Measurements from ENCODE around the gene GNA15. TPM values are rescaled to one million over a fixed set of nuclear protein-coding genes. Genes with fewer than 3 reads are reported as not detected.
A peak's percentile ranks its signal among the peaks of the same experiment; 100 is the strongest.

The GNA15 gene
- total and polyA plus RNA-seq, 2 of the 8 experiments (the other 6 are each of a cell fraction or from before 2014, with no cell fraction given): 0.26 to 0.45 TPM

DNA sequence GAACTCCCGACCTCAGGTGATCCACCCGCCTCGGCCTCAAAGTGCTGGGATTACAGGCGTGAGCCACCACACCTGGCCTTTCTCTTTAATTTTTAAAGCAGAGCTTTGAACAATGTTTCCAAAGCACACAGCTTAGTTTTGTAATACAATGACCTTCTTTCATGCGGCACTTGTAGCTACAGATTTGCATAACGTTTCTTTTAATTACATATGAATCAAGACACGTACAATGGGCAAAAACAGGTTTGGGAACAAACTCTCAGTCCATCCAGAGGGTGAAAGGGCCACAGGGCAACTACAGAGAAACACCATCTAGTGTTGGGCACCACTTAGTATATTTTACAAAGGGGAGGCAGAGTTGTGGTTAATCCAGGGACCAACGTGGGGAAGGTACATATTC is 23.7 kb downstream of the GNA15 start:
- H3K27ac ChIP-seq (ENCODE audit: low read depth, low read length): peak overlapping the region; percentile 22; the same call in 1 of the 2 replicates
- WGBS, 2 experiments (ENCODE audit: extremely low coverage in 1 of 2, insufficient coverage in 1 of 2, insufficient read length in 1 of 2, insufficient replicate concordance in 2 of 2, low coverage in 1 of 2, low lambda C conversion rate in 2 of 2, missing lambda C conversion rate in 1 of 2): 61% methylated on average over 8 of the region's 8 CpGs; no CpG with 5 or more reads in 1 of the 2 experiments
- no peak overlapping the region for H3K4ac ChIP-seq (replicated peaks; ENCODE audit: insufficient read length, low read depth, low read length)
- no peak overlapping the region for H2BK12ac ChIP-seq (ENCODE audit: low read depth, low read length)
- H3K27me3 ChIP-seq (replicated peaks in 1 of 4; ENCODE audit: control insufficient read depth in 3 of 4, extremely low read depth in 1 of 4, insufficient read depth in 3 of 4, low read length in 3 of 4): peaks cover 0 to 5% (median 2%) of the 10 kb centered on the region in 4 experiments; a peak in 3 of 7 replicates
- no peak overlapping the region for H2AFZ ChIP-seq (ENCODE audit: low read length)
- CTCF ChIA-PET (ENCODE audit: partially characterized antibody): interaction anchor here (0.7 to 11.1 kb wide), 17 partner anchors 8 to 235 kb away, joined by 3 to 162 read pairs (median 4); no protein-coding TSS in a partner anchor
- no peak overlapping the region for H4K91ac ChIP-seq (replicated peaks; ENCODE audit: insufficient read length, low read length)
- H2BK20ac ChIP-seq (ENCODE audit: low read length): no peak overlapping the region
- H3K4me2 ChIP-seq (ENCODE audit: insufficient read depth in 1 of 2, low read depth in 2 of 2, low read length in 2 of 2): no peak overlapping the region
- H3K18ac ChIP-seq (ENCODE audit: extremely low read depth, low read length): no peak overlapping the region
- TF ChIP-seq NANOG (IDR thresholded peaks at IDR 0.05; ENCODE audit: insufficient read depth, low read depth, low read length, poor library complexity, severe bottlenecking) (peak; percentile 26), RNF2 (IDR thresholded peaks at IDR 0.05; ENCODE audit: borderline replicate concordance, low read depth, low read length, missing control alignments, poor library complexity, severe bottlenecking) (no peak), POU5F1 (IDR thresholded peaks at IDR 0.05; ENCODE audit: low read depth, low read length) (0 out of 2 replicates have a peak, but pooled peaks have one; percentile 57)
- no peak overlapping the region for H3K14ac ChIP-seq (ENCODE audit: insufficient read length)
- no peak overlapping the region for H4K8ac ChIP-seq (ENCODE audit: extremely low read depth, insufficient read depth, low read length)
- H3K23ac ChIP-seq (ENCODE audit: insufficient read length): no peak overlapping the region
- H3K79me2 ChIP-seq (ENCODE audit: control insufficient read depth in 1 of 2, insufficient read depth in 2 of 2, low read length in 2 of 2): no peaks in the 10 kb centered on the region
- no peak for DNase-seq (ENCODE audit: low read depth in 1 of 2, low spot score in 2 of 2)
- H4K5ac ChIP-seq (ENCODE audit: insufficient read length, low read depth, low read length): no peak overlapping the region
- H3K56ac ChIP-seq (replicated peaks; ENCODE audit: insufficient read length, low read depth, low read length): no peak overlapping the region
- no peak overlapping the region for H3K9ac ChIP-seq (replicated peaks in 1 of 4; ENCODE audit: extremely low read depth in 1 of 4, low read depth in 3 of 4, low read length in 3 of 4)
- H3K79me1 ChIP-seq (ENCODE audit: low read depth, low read length): no peaks in the 10 kb centered on the region; the same call in 1 of the 2 replicates
- no peaks in the 10 kb centered on the region; a peak in 1 of 8 replicates for H3K36me3 ChIP-seq (ENCODE audit: control insufficient read depth in 2 of 4, insufficient read depth in 4 of 4, low read length in 3 of 4)
- no peak overlapping the region for H2AK5ac ChIP-seq (ENCODE audit: low read depth, low read length)
- no peak overlapping the region for H2BK15ac ChIP-seq (ENCODE audit: low read length)
- H3K23me2 ChIP-seq (ENCODE audit: low read depth, low read length): peaks cover under 1% of the 10 kb centered on the region; the same call in 1 of the 2 replicates
- POLR2A ChIA-PET (ENCODE audit: partially characterized antibody): interaction anchor here (0.9 to 1.2 kb wide), 2 partner anchors 8 to 14 kb away, joined by 3 to 4 read pairs; no protein-coding TSS in a partner anchor
- no peak overlapping the region for H2BK5ac ChIP-seq (ENCODE audit: low read depth, low read length)
- H2BK120ac ChIP-seq (replicated peaks; ENCODE audit: low read depth, low read length): no peak overlapping the region
- H4K20me1 ChIP-seq (replicated peaks in 1 of 2; ENCODE audit: control insufficient read depth in 1 of 2, insufficient read depth in 2 of 2, low read length in 2 of 2): peaks cover 0 to 4% of the 10 kb centered on the region in 2 experiments
- FAIRE-seq: no peak
- H3K4me1 ChIP-seq (replicated peaks in 1 of 4; ENCODE audit: control insufficient read depth in 3 of 4, insufficient read depth in 4 of 4, low read length in 3 of 4): peaks cover 0 to 6% (median 2%) of the 10 kb centered on the region in 4 experiments; a peak in 3 of 7 replicates
- H3K9me3 ChIP-seq (ENCODE audit: insufficient read depth in 2 of 2, low read depth in 1 of 2, low read length in 1 of 2): no peaks in the 10 kb centered on the region
- H3K4me3 ChIP-seq (ENCODE audit: extremely low read depth in 1 of 4, insufficient read depth in 2 of 4, low read depth in 3 of 4, low read length in 4 of 4): no peak overlapping the region
